Measurements from ENCODE around the gene KLHDC2. TPM values are rescaled to one million over a fixed set of nuclear protein-coding genes. Genes with fewer than 3 reads are reported as not detected.
"Not testable (repeated sequence)": the region's sequence is repeated elsewhere in the genome, so short reads cannot be mapped to it uniquely, and the experiment has no call there.

The KLHDC2 gene
- total RNA-seq, 3 donors from 2014 or later (not counting 1 experiment from before 2014, with no cell fraction given) = 60.4 to 64.2 (median 63.2) TPM

DNA sequence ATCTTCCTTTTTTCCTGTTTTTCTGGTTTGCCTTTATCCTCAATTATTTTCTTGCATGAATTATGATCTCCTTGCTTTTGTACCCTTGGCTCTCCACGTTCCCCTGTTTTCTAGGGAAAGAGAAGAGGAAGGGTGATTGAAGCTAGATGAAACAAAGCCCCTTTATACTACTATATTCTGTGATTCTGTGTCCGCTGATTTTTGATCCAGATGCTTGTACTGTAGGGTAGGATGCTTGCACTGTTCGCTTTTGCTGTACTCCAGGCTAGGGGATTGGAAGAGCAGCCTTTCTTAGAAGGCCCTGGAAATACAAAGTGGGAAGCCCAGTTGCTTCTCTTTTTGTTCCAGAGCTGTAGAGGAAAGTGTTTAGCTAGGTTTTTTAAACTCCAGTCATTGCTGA is 35.1 kb upstream of the KLHDC2 start:
- no peaks in the 10 kb centered on the region for H3K4me1 Mint-ChIP-seq
- DNase-seq = no peak
- no peaks in the 10 kb centered on the region for H3K4me1 ChIP-seq (ENCODE audit: control insufficient read depth, insufficient read depth, low read length)
- ATAC-seq = no peak
- H3K36me3 ChIP-seq (ENCODE audit: control insufficient read depth, insufficient read depth, low read length) = no peaks in the 10 kb centered on the region
- no peaks in the 10 kb centered on the region for H3K36me3 Mint-ChIP-seq
- no peaks in the 10 kb centered on the region for H3K27me3 Mint-ChIP-seq (ENCODE audit: low read depth in 2 of 2)
- no peaks in the 10 kb centered on the region for H3K9me3 ChIP-seq (ENCODE audit: control insufficient read depth, insufficient read depth, low read length)
- no peak overlapping the region for H3K27ac Mint-ChIP-seq
- no peaks in the 10 kb centered on the region for H3K9me3 Mint-ChIP-seq
- 88% methylated on average over 2 of the region's 3 CpGs for WGBS (ENCODE audit: insufficient coverage)
- no peak overlapping the region for H3K4me3 ChIP-seq (ENCODE audit: low read length)
- no peaks in the 10 kb centered on the region for H3K27me3 ChIP-seq (ENCODE audit: control insufficient read depth, insufficient read depth, low read length)
- no peak overlapping the region for H3K27ac ChIP-seq (ENCODE audit: low read length)
- no peak overlapping the region for H3K4me3 Mint-ChIP-seq
- intact Hi-C loops (cut with micrococcal nuclease) = no loop called here
- TF ChIP-seq CTCF (IDR thresholded peaks at IDR 0.05) = no peak

DNA sequence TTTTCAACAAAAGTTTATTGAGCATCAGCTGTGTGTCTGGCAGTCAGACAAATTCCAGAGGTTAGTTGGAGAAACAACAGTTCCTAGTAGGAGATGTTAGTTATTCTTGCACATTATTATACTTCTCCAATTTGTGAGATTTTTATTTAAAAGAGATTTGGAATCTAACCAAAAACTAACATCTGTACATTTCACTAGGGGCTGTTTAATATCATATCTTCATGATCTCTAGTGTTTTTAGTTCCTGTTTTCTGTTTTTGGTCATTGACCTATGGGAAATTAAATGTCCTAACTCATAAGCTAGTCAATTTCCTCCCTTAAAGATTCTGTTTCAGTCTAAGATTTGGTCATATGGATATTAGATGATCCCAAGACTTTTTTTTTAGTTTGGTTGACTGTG is 34.1 kb upstream of the KLHDC2 start:
- Histone ChIP-seq H3K36me3 (ENCODE audit: control insufficient read depth, insufficient read depth, low read length) (no peaks in the 10 kb centered on the region), H3K27ac (ENCODE audit: low read length) (no peak overlapping the region), H3K4me1 (ENCODE audit: control insufficient read depth, insufficient read depth, low read length) (no peaks in the 10 kb centered on the region), H3K9me3 (ENCODE audit: control insufficient read depth, insufficient read depth, low read length) (no peaks in the 10 kb centered on the region), H3K27me3 (ENCODE audit: control insufficient read depth, insufficient read depth, low read length) (no peaks in the 10 kb centered on the region), H3K4me3 (ENCODE audit: low read length) (no peak overlapping the region)
- no peak for ATAC-seq
- no peak for TF ChIP-seq CTCF (IDR thresholded peaks at IDR 0.05)
- DNase-seq = no peak
- Mint-ChIP-seq H3K9me3 (no peaks in the 10 kb centered on the region), H3K4me3 (no peak overlapping the region), H3K36me3 (no peaks in the 10 kb centered on the region), H3K27me3 (ENCODE audit: low read depth in 2 of 2) (no peaks in the 10 kb centered on the region), H3K4me1 (no peaks in the 10 kb centered on the region), H3K27ac (no peak overlapping the region)
- intact Hi-C loops (cut with micrococcal nuclease) = no loop called here

DNA sequence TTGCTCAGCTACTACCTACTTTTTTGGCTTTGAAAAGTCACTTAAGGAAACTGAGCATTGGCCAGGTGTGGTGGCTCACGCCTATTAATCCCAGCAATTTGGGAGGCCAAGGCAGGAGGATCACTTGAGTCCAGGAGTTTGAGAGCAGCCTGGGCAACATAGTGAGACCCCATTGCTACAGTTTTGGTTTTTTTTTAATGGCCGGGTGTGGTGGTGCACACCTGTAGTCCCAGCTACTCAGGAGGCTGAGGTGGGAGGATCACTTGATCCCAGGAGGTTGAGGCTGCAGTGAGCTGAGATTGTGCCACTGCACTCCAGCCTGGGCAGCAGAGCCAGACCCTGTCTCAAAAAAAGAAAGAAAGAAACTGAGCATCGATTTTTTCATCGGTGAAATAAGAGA is 32.3 kb upstream of the KLHDC2 start:
- H3K27me3 ChIP-seq (ENCODE audit: control insufficient read depth, insufficient read depth, low read length); H3K27ac Mint-ChIP-seq; ATAC-seq; H3K9me3 Mint-ChIP-seq; H3K4me3 Mint-ChIP-seq; DNase-seq; intact Hi-C loops (cut with micrococcal nuclease); H3K27ac ChIP-seq (ENCODE audit: low read length); H3K4me3 ChIP-seq (ENCODE audit: low read length); H3K4me1 Mint-ChIP-seq; H3K27me3 Mint-ChIP-seq (ENCODE audit: low read depth in 2 of 2); H3K9me3 ChIP-seq (ENCODE audit: control insufficient read depth, insufficient read depth, low read length); H3K36me3 Mint-ChIP-seq; H3K36me3 ChIP-seq (ENCODE audit: control insufficient read depth, insufficient read depth, low read length); H3K4me1 ChIP-seq (ENCODE audit: control insufficient read depth, insufficient read depth, low read length): not testable (repeated sequence)
- 85% methylated on average over 4 of the region's 4 CpGs for WGBS (ENCODE audit: insufficient coverage)

DNA sequence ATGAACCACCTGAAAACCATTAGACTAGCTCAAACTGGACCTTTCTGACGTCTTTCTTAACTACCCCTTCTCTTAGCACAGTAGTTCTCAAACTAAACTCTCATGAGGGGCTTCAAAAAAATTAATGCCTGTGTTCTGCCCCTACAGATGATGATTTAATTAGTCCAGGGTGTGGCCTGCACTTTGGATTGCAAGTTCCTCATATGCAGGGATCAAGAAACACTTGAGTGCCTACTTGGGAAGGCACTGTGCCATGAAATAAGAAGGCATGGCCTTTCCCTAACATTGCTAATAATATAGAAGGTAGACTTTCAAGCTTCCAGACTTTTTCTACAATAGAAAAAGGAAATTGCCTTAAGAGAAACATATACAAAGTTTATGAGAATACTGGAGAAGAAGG is 22.8 kb upstream of the KLHDC2 start:
- Histone ChIP-seq H3K36me3 (ENCODE audit: control insufficient read depth, insufficient read depth, low read length) (peaks cover 3% of the 10 kb centered on the region), H3K27me3 (ENCODE audit: control insufficient read depth, insufficient read depth, low read length) (no peaks in the 10 kb centered on the region), H3K27ac (ENCODE audit: low read length) (no peak overlapping the region), H3K4me1 (ENCODE audit: control insufficient read depth, insufficient read depth, low read length) (no peaks in the 10 kb centered on the region), H3K4me3 (ENCODE audit: low read length) (no peak overlapping the region), H3K9me3 (ENCODE audit: control insufficient read depth, insufficient read depth, low read length) (no peaks in the 10 kb centered on the region)
- no peaks in the 10 kb centered on the region for H3K27me3 Mint-ChIP-seq (ENCODE audit: low read depth in 2 of 2)
- H3K4me1 Mint-ChIP-seq = no peaks in the 10 kb centered on the region
- DNase-seq = no peak
- no peaks in the 10 kb centered on the region for H3K36me3 Mint-ChIP-seq
- no peaks in the 10 kb centered on the region for H3K9me3 Mint-ChIP-seq
- no peak for TF ChIP-seq CTCF (IDR thresholded peaks at IDR 0.05)
- H3K27ac Mint-ChIP-seq = no peak overlapping the region
- 87% methylated on average over 1 of the region's 1 CpG for WGBS (ENCODE audit: insufficient coverage)
- intact Hi-C loops (cut with micrococcal nuclease) = no loop called here
- H3K4me3 Mint-ChIP-seq = no peak overlapping the region
- no peak for ATAC-seq

DNA sequence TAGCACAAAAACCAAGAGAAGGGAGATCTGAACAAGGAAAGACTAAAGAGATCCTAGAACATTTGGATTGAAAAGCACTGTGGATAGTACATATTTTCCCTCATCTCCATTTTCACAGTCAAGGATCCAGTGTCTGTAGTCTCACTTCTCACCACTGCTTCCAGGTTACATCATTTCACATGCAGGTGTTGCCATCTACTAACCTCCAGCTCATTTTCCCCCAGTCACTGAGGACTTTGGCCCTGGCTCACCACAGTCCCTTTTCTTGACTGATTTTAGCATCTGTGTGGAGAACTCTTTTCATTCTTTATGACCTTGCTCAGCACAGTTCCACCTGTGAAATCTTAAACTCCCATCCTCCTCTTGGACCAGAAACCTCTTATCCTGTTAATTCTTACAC is 21.5 kb upstream of the KLHDC2 start:
- H3K4me1 Mint-ChIP-seq; H3K4me3 Mint-ChIP-seq; DNase-seq; H3K9me3 Mint-ChIP-seq; H3K27me3 Mint-ChIP-seq (ENCODE audit: low read depth in 2 of 2); H3K27me3 ChIP-seq (ENCODE audit: control insufficient read depth, insufficient read depth, low read length); H3K27ac Mint-ChIP-seq; H3K4me3 ChIP-seq (ENCODE audit: low read length); H3K4me1 ChIP-seq (ENCODE audit: control insufficient read depth, insufficient read depth, low read length); H3K36me3 Mint-ChIP-seq; intact Hi-C loops (cut with micrococcal nuclease); ATAC-seq; H3K36me3 ChIP-seq (ENCODE audit: control insufficient read depth, insufficient read depth, low read length); H3K9me3 ChIP-seq (ENCODE audit: control insufficient read depth, insufficient read depth, low read length); H3K27ac ChIP-seq (ENCODE audit: low read length): not testable (repeated sequence)

All from natural killer cell (primary cell).